K562 (cell line): ENCODE results near the gene CST4. TPM values are rescaled to one million over a fixed set of nuclear protein-coding genes. Genes with fewer than 3 reads are reported as not detected.

Experiments used
- DNMT1 ChIP-seq: fragments of 450-650 bp; IDR thresholded peaks from 2 replicates; pipeline ENCODE4 v1.6.1; 2016; ENCODE audit warnings: antibody characterized with exemption, mild to moderate bottlenecking
- EP400 ChIP-seq: fragments of 450-650 bp; IDR thresholded peaks from 2 replicates; pipeline ENCODE4 v1.6.1; 2017; ENCODE audit warnings: antibody characterized with exemption, mild to moderate bottlenecking, moderate library complexity
- FOXP1 ChIP-seq: sonication (generic); formaldehyde crosslinking; IDR thresholded peaks from 2 replicates; pipeline ENCODE4 v1.8.0; 2022; ENCODE audit warnings: mild to moderate bottlenecking, missing genetic modification reagents
- HDAC1 ChIP-seq, 2 experiments: fragments of 450-650 bp; IDR thresholded peaks; 2 replicates each; pipeline ENCODE4 v1.6.1; 2016 to 2017; ENCODE audit warnings: inconsistent platforms in 1 of 2, mild to moderate bottlenecking in 1 of 2, moderate library complexity in 1 of 2
- HNRNPH1 ChIP-seq: fragments of 200-400 bp; formaldehyde crosslinking; optimal IDR thresholded peaks from 2 replicates; pipeline ENCODE3; 2017; ENCODE audit warnings: low read depth, mild to moderate bottlenecking, low read length, moderate library complexity
- LARP7 ChIP-seq: fragments of 450-650 bp; IDR thresholded peaks from 2 replicates; pipeline ENCODE4 v1.6.1; 2016
- LEF1 ChIP-seq: fragments of 450-650 bp; IDR thresholded peaks from 2 replicates; pipeline ENCODE4 v1.6.1; 2016; ENCODE audit warnings: mild to moderate bottlenecking
- MTF1 ChIP-seq: fragments of 250-450 bp; sonication (Bioruptor Pico); IDR thresholded peaks from 2 replicates; pipeline ENCODE4 v1.9.0; 2021; ENCODE audit warnings: moderate library complexity, mild to moderate bottlenecking, inconsistent platforms, borderline replicate concordance
- NBN ChIP-seq: fragments of 450-650 bp; IDR thresholded peaks from 2 replicates; pipeline ENCODE4 v1.6.1; 2016; ENCODE audit warnings: low read depth, mild to moderate bottlenecking
- NFXL1 ChIP-seq: fragments of 450-650 bp; formaldehyde crosslinking; IDR thresholded peaks from 2 replicates; pipeline ENCODE4 v1.4.0; 2021; ENCODE audit warnings: mild to moderate bottlenecking
- POLR2H ChIP-seq: IDR thresholded peaks from 2 replicates; pipeline ENCODE4 v1.6.1; 2016; ENCODE audit warnings: missing genetic modification characterization, low read depth, mild to moderate bottlenecking, control low read depth, missing compliant biosample characterization, moderate library complexity
- PTRF ChIP-seq: fragments of 450-650 bp; IDR thresholded peaks from 2 replicates; pipeline ENCODE4 v1.6.1; 2016; ENCODE audit warnings: mild to moderate bottlenecking, missing genetic modification characterization, missing compliant biosample characterization
- SAFB ChIP-seq: fragments of 200-400 bp; formaldehyde crosslinking; IDR thresholded peaks from 2 replicates; pipeline ENCODE4 v1.6.1; 2017; ENCODE audit warnings: low read depth, low read length, borderline replicate concordance
- SIRT6 ChIP-seq: IDR thresholded peaks from one replicate; pipeline ENCODE4 v1.6.1; 2012; ENCODE audit warnings: low read depth, mild to moderate bottlenecking, control low read depth, inconsistent platforms, low read length, moderate library complexity
- polyA plus RNA-seq, 8 experiments: library from polyadenylated mRNA; depleted of rRNA in 4 of 8; stranded (reverse) in 5 of 8; unstranded in 3 of 8; fragments of >200 nt; fragmentation: Nextera tagmentation in 2 of 8; fragmentation: Illumina TruSeq in 1 of 8; extraction: Ambion mirVana in 2 of 8; extraction: Trizol in 1 of 8; gene quantifications; 2 replicates each; pipeline versions ENCODE4 v1.2.1 to v1.2.3, GENCODE V29; 2011 to 2014; ENCODE audit warnings: inconsistent platforms in 1 of 8, missing spikeins in 1 of 8
- total RNA-seq, 7 experiments: library from RNA; depleted of rRNA in 6 of 7; stranded (reverse); fragments of >200 nt in 6 of 7; fragmentation: Illumina TruSeq in 2 of 7; extraction: Trizol in 2 of 7; gene quantifications; 2 replicates each; pipeline versions ENCODE4 v1.2.1 to v1.2.3, GENCODE V29; 2011 to 2021; ENCODE audit warnings: low replicate concordance in 1 of 7
- TF ChIP-seq, protein P1 (sequence below), 2 experiments: fragments of 200-800 bp in 1 of 2; sonication (Bioruptor generic) in 1 of 2; sonication (generic) in 1 of 2; formaldehyde crosslinking in 1 of 2; IDR thresholded peaks in 1 of 2; conservative IDR thresholded peaks in 1 of 2; 2 replicates each; pipeline versions ENCODE4 v1.5.0 to v1.6.1; 2016 to 2020; ENCODE audit warnings: missing compliant biosample characterization in 1 of 2, missing genetic modification characterization in 1 of 2, missing genetic modification reagents in 1 of 2
- TF ChIP-seq, protein P2 (sequence below): sonication (generic); formaldehyde crosslinking; IDR thresholded peaks from 2 replicates; pipeline ENCODE4 v1.8.0; 2022; ENCODE audit warnings: mild to moderate bottlenecking, missing genetic modification reagents, borderline replicate concordance
- TF ChIP-seq, protein P3 (sequence below), 2 experiments: fragments of 150-350 bp in 1 of 2; IDR thresholded peaks; 2 replicates each; pipeline ENCODE4 v1.6.1; 2012 to 2016; ENCODE audit warnings: low read depth in 2 of 2, low read length in 2 of 2, mild to moderate bottlenecking in 1 of 2, moderate library complexity in 1 of 2

Gene CST4
- total and polyA plus RNA-seq, 9 of the 15 experiments (the other 6 are each of a cell fraction or from before 2014, with no cell fraction given) = not detected

DNA sequence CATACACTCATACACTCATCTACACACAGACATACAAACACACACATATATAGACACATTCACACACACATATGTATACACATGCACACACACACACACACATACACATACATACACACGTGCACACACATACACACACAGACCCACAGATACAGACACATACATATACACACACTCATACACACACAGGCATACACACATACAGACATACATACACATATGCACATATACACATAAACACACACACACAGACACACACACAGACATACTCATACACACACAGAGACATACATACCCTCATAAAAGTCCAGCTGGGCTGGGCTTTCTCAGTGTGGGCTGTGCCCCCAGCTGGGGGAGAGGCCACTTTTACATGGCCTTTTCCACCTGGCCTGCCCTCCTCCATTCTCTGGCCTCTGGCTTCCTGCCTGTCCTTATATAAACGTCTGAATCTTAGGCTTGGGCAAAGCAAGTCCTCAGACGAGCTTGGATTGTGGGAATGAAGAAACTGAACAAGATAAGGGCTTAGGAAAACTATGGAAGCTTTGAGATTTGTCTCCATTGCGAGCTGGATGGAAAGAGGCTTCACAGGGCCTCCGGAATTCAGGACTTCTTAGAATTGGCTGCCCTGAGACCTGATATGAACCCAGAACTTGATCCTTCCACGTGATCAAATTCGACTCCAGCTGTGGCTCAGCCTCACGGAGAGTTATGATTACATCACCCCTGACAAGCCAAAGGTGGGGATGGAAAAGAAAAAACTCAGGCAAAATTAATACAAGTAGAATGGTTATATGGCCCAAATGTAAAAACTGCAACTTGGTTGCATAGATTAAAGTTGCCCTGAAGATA, 28.6 kb downstream of the CST4 start (continued):
- TF ChIP-seq POLR2H (tag) (peak; percentile 36; the same call in 1 of the 2 replicates), SIRT6 (no peak), PTRF (tag) (no peak), FOXP1 (no peak), EP400 (peak; percentile 47), HNRNPH1 (no peak), MTF1 (CRISPR knock-in tag) (no peak), NBN (peak; percentile 47; the same call in 1 of the 2 replicates), HDAC1 (IDR thresholded peaks at IDR 0.05) (peak in 1 of 2 experiments; percentile 59; a peak in 2 of 4 replicates), SAFB (no peak), LEF1 (peak; percentile 82), DNMT1 (no peak), LARP7 (0 out of 2 replicates have a peak, but pooled peaks have one; percentile 61), NFXL1 (CRISPR knock-in tag) (no peak)
- TF ChIP-seq, protein P1, sequence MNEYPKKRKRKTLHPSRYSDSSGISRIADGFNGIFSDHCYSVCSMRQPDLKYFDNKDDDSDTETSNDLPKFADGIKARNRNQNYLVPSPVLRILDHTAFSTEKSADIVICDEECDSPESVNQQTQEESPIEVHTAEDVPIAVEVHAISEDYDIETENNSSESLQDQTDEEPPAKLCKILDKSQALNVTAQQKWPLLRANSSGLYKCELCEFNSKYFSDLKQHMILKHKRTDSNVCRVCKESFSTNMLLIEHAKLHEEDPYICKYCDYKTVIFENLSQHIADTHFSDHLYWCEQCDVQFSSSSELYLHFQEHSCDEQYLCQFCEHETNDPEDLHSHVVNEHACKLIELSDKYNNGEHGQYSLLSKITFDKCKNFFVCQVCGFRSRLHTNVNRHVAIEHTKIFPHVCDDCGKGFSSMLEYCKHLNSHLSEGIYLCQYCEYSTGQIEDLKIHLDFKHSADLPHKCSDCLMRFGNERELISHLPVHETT (CRISPR knock-in tag; conservative IDR thresholded peaks at IDR 0.05 in 1 of 2, IDR thresholded peaks at IDR 0.05 in 1 of 2) = no peak
- TF ChIP-seq, protein P2, sequence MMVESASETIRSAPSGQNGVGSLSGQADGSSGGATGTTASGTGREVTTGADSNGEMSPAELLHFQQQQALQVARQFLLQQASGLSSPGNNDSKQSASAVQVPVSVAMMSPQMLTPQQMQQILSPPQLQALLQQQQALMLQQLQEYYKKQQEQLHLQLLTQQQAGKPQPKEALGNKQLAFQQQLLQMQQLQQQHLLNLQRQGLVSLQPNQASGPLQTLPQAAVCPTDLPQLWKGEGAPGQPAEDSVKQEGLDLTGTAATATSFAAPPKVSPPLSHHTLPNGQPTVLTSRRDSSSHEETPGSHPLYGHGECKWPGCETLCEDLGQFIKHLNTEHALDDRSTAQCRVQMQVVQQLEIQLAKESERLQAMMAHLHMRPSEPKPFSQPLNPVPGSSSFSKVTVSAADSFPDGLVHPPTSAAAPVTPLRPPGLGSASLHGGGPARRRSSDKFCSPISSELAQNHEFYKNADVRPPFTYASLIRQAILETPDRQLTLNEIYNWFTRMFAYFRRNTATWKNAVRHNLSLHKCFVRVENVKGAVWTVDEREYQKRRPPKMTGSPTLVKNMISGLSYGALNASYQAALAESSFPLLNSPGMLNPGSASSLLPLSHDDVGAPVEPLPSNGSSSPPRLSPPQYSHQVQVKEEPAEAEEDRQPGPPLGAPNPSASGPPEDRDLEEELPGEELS (CRISPR knock-in tag) = no peak
- TF ChIP-seq, protein P3, sequence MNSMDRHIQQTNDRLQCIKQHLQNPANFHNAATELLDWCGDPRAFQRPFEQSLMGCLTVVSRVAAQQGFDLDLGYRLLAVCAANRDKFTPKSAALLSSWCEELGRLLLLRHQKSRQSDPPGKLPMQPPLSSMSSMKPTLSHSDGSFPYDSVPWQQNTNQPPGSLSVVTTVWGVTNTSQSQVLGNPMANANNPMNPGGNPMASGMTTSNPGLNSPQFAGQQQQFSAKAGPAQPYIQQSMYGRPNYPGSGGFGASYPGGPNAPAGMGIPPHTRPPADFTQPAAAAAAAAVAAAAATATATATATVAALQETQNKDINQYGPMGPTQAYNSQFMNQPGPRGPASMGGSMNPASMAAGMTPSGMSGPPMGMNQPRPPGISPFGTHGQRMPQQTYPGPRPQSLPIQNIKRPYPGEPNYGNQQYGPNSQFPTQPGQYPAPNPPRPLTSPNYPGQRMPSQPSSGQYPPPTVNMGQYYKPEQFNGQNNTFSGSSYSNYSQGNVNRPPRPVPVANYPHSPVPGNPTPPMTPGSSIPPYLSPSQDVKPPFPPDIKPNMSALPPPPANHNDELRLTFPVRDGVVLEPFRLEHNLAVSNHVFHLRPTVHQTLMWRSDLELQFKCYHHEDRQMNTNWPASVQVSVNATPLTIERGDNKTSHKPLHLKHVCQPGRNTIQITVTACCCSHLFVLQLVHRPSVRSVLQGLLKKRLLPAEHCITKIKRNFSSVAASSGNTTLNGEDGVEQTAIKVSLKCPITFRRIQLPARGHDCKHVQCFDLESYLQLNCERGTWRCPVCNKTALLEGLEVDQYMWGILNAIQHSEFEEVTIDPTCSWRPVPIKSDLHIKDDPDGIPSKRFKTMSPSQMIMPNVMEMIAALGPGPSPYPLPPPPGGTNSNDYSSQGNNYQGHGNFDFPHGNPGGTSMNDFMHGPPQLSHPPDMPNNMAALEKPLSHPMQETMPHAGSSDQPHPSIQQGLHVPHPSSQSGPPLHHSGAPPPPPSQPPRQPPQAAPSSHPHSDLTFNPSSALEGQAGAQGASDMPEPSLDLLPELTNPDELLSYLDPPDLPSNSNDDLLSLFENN (IDR thresholded peaks at IDR 0.05; ENCODE audit: low read depth in 2 of 2, low read length in 2 of 2) = no peak
